ENCODE results near the gene TPGS2.

DNA sequence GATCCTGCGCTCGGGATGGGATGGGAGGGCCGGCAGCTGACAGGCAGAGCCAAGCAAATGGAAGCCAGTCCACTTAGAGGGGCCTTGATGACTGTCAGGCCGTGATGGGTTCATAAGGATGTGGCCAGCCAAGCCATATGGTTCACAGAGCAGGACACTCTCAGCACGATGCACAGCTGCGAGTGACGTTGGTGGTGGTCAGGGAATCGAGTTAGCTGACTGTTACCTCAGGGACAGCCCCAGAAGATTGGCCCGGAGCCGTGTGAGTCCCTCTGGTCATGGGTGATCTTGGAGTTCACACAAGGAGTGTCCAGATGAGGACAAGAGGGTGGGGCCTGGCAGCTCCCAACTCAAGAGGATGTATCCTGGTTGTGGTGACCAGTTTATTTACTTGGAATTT is 70.2 kb downstream of the TPGS2 start:
- TF ChIP-seq, protein P1, sequence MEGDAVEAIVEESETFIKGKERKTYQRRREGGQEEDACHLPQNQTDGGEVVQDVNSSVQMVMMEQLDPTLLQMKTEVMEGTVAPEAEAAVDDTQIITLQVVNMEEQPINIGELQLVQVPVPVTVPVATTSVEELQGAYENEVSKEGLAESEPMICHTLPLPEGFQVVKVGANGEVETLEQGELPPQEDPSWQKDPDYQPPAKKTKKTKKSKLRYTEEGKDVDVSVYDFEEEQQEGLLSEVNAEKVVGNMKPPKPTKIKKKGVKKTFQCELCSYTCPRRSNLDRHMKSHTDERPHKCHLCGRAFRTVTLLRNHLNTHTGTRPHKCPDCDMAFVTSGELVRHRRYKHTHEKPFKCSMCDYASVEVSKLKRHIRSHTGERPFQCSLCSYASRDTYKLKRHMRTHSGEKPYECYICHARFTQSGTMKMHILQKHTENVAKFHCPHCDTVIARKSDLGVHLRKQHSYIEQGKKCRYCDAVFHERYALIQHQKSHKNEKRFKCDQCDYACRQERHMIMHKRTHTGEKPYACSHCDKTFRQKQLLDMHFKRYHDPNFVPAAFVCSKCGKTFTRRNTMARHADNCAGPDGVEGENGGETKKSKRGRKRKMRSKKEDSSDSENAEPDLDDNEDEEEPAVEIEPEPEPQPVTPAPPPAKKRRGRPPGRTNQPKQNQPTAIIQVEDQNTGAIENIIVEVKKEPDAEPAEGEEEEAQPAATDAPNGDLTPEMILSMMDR (IDR thresholded peaks at IDR 0.05 in 2 of 3, conservative IDR thresholded peaks at IDR 0.05 in 1 of 3; ENCODE audit: borderline replicate concordance in 1 of 3, insufficient read depth in 1 of 3, low read depth in 2 of 3, low read length in 2 of 3): no peak
- TF ChIP-seq, protein P2, sequence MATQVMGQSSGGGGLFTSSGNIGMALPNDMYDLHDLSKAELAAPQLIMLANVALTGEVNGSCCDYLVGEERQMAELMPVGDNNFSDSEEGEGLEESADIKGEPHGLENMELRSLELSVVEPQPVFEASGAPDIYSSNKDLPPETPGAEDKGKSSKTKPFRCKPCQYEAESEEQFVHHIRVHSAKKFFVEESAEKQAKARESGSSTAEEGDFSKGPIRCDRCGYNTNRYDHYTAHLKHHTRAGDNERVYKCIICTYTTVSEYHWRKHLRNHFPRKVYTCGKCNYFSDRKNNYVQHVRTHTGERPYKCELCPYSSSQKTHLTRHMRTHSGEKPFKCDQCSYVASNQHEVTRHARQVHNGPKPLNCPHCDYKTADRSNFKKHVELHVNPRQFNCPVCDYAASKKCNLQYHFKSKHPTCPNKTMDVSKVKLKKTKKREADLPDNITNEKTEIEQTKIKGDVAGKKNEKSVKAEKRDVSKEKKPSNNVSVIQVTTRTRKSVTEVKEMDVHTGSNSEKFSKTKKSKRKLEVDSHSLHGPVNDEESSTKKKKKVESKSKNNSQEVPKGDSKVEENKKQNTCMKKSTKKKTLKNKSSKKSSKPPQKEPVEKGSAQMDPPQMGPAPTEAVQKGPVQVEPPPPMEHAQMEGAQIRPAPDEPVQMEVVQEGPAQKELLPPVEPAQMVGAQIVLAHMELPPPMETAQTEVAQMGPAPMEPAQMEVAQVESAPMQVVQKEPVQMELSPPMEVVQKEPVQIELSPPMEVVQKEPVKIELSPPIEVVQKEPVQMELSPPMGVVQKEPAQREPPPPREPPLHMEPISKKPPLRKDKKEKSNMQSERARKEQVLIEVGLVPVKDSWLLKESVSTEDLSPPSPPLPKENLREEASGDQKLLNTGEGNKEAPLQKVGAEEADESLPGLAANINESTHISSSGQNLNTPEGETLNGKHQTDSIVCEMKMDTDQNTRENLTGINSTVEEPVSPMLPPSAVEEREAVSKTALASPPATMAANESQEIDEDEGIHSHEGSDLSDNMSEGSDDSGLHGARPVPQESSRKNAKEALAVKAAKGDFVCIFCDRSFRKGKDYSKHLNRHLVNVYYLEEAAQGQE (IDR thresholded peaks at IDR 0.05; ENCODE audit: low read depth): no peak
- TF ChIP-seq, protein P3, sequence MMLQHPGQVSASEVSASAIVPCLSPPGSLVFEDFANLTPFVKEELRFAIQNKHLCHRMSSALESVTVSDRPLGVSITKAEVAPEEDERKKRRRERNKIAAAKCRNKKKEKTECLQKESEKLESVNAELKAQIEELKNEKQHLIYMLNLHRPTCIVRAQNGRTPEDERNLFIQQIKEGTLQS (IDR thresholded peaks at IDR 0.05): no peak
- TF ChIP-seq EZH2phosphoT487 (IDR thresholded peaks at IDR 0.05; ENCODE audit: borderline replicate concordance): no peak

Data from HCT116 (cell line).